LNCaP clone FGC (cell line): ENCODE results near the gene SLC17A2.

ENCODE experiments used
- DNase-seq: peaks from one replicate; pipeline ENCODE4 v3.0.0-alpha.2; 2011; ENCODE audit warnings: low read depth
- H3K4me3 ChIP-seq: 2 replicates; pipeline ENCODE4 v1.5.1; 2011; ENCODE audit warnings: mild to moderate bottlenecking, low read depth, low read length, control low read depth
- TF ChIP-seq, protein P1 (sequence below): IDR thresholded peaks from 2 replicates; pipeline ENCODE4 v1.5.1; 2012; ENCODE audit warnings: mild to moderate bottlenecking; ENCODE audit not compliant: control insufficient read depth, insufficient read depth; ENCODE audit errors: extremely low read depth

SLC17A2 gene

DNA sequence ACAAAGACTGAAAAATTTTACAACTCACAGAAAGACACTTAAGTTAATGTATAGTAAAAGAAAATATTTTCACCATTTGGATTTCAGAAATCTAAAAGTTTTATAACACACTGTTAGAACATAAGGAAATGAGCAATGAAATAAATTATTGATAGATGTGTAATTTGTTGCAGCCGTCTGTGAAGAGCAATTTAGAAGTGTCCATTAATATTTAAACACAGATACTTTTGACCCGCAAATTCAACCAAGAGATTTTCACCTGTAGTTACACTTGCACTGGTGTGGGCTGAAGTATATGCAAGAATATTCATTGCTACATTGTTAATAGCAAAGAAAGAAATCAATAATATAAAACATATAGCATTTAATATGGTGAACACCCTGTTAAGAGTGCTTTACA, 41.9 kb downstream of the SLC17A2 start:
- DNase-seq: no peak
- no peak overlapping the region for H3K4me3 ChIP-seq
- TF ChIP-seq, protein P1, sequence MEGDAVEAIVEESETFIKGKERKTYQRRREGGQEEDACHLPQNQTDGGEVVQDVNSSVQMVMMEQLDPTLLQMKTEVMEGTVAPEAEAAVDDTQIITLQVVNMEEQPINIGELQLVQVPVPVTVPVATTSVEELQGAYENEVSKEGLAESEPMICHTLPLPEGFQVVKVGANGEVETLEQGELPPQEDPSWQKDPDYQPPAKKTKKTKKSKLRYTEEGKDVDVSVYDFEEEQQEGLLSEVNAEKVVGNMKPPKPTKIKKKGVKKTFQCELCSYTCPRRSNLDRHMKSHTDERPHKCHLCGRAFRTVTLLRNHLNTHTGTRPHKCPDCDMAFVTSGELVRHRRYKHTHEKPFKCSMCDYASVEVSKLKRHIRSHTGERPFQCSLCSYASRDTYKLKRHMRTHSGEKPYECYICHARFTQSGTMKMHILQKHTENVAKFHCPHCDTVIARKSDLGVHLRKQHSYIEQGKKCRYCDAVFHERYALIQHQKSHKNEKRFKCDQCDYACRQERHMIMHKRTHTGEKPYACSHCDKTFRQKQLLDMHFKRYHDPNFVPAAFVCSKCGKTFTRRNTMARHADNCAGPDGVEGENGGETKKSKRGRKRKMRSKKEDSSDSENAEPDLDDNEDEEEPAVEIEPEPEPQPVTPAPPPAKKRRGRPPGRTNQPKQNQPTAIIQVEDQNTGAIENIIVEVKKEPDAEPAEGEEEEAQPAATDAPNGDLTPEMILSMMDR: no peak

- H3K4me3 ChIP-seq: no peak overlapping the region
- TF ChIP-seq, protein P1: no peak
- DNase-seq: no peak
Measured at GRCh38 chr6:25886066-25886465, 44.4 kb downstream of the SLC17A2 start.

GRCh38 chr6:25883991-25884390, 46.5 kb downstream of the SLC17A2 start:
- DNase-seq: no peak
- TF ChIP-seq, protein P1: no peak

DNA sequence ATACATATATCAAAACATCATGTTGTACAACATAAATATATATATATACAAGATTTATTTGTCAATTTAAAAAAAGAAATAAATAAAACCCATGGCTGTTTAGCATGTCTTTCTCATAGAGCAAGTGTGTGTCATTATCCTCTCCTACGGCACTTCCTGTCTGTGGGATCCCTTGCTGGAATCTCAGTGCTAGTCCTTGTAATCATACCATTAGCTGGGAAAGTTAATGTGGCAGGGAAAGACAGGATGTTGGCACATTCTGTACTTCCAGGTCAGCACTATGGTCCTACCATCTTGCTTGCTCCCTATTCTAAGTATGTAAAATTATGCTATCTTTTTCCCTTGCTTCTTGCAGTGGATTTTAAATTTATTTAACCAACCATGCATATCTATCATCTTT, 47.0 kb downstream of the SLC17A2 start:
- H3K4me3 ChIP-seq: no peak overlapping the region
- DNase-seq: no peak
- TF ChIP-seq, protein P1: no peak

More at GRCh38 chr6:25883991-25884390, 46.5 kb downstream of the SLC17A2 start:
- H3K4me3 ChIP-seq: no peak overlapping the region

DNA sequence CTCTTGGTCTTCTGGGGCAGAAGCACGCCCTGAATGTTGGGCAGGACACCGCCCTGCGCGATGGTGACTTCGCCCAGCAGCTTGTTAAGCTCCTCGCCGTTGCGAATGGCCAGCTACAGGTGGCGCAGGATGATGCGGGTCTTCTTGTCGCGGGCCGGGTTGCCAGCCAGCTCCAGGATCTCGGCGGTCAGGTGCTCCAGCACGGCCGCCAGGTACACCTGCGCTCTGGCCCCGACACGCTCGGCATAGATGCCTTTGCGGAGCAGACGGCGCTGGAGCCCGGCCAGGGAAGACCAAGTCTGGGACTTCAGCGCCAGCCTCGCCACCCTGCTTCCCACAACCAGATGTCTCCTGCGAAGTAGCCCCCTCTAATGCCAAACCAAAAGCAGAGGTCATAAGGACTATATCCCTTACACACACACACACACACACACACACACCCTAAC, 48.4 kb downstream of the SLC17A2 start:
- no peak for DNase-seq
- no peak overlapping the region for H3K4me3 ChIP-seq
- TF ChIP-seq, protein P1: no peak

DNA sequence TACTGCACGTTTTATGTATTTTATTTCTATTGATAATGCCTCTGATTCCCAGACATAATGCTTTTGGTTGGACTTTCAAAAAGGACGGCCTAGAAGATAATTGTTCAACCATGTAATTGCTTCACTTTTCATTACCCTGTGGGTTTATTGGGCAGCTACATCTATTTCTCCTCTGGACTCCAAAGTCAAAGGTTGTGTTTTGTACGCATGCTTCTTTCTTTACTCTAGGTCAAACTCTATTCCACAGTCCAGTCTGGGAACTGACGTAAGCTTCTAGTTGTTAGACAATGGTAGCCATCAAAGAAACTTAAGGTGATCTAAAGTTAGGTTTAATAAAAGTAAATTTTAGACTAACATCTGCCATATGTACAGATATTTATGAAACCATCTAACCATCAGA, 49.9 kb downstream of the SLC17A2 start:
- H3K4me3 ChIP-seq: no peak overlapping the region
- DNase-seq: no peak
- TF ChIP-seq, protein P1: no peak

- DNase-seq: no peak
- TF ChIP-seq, protein P1: no peak
- no peak overlapping the region for H3K4me3 ChIP-seq
Measured at GRCh38 chr6:25878721-25879322, 51.7 kb downstream of the SLC17A2 start.
